Hepatocyte (in vitro differentiated cells): ENCODE measurements around the gene DNAJC5.

Experiments used
- EZH2 ChIP-seq: fragments of 200-600 bp; sonication (generic); IDR thresholded peaks from 2 replicates; pipeline ENCODE4 v1.6.1; 2016; ENCODE audit warnings: antibody characterized with exemption, mild to moderate bottlenecking, borderline replicate concordance
- TF ChIP-seq, protein P1 (sequence below): fragments of 200-600 bp; sonication (generic); IDR thresholded peaks from 2 replicates; pipeline ENCODE4 v1.5.1; 2016; ENCODE audit warnings: antibody characterized with exemption, mild to moderate bottlenecking; ENCODE audit not compliant: poor library complexity

DNA sequence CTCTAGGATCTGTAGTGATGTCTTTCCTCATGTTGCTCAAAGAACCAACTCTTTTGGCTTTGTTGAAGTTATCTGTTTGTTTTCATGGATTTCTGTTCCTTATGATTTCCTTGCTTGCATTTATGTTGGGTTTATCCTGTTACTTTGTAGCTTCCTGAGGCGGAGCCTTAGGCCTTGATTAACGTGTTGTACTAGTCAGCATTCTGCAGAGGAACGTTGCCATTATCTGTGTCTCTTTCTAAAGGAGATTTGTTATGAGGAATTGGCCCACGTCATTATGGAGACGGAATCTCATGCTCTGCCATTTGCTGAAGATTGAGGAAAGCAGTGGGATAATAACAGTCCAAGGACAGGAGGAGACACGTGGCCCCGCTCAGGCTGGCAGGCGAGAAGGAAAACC lies 31.4 kb downstream of the DNAJC5 start:
- TF ChIP-seq EZH2, result no peak
- TF ChIP-seq, protein P1, sequence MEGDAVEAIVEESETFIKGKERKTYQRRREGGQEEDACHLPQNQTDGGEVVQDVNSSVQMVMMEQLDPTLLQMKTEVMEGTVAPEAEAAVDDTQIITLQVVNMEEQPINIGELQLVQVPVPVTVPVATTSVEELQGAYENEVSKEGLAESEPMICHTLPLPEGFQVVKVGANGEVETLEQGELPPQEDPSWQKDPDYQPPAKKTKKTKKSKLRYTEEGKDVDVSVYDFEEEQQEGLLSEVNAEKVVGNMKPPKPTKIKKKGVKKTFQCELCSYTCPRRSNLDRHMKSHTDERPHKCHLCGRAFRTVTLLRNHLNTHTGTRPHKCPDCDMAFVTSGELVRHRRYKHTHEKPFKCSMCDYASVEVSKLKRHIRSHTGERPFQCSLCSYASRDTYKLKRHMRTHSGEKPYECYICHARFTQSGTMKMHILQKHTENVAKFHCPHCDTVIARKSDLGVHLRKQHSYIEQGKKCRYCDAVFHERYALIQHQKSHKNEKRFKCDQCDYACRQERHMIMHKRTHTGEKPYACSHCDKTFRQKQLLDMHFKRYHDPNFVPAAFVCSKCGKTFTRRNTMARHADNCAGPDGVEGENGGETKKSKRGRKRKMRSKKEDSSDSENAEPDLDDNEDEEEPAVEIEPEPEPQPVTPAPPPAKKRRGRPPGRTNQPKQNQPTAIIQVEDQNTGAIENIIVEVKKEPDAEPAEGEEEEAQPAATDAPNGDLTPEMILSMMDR, result no peak
